ENCODE data around the gene DNM3. TPM values are rescaled to one million over a fixed set of nuclear protein-coding genes. Genes with fewer than 3 reads are reported as not detected.

DNM3 gene
- total and polyA plus RNA-seq, 2 experiments from 2014 or later: 0.11 to 1.4 TPM

- H3K4me1 ChIP-seq (ENCODE audit: insufficient read depth): peaks cover 13% of the 10 kb centered on the region; the same call in 1 of the 2 replicates
- H3K4me2 ChIP-seq (ENCODE audit: unreplicated experiment): peak overlapping the region; percentile 52
- H3F3A ChIP-seq (ENCODE audit: insufficient read depth): peaks cover 5% of the 10 kb centered on the region
- no peaks in the 10 kb centered on the region for H3K36me3 ChIP-seq (ENCODE audit: low read depth)
- H3K27me3 ChIP-seq (replicated peaks; ENCODE audit: insufficient read depth): no peaks in the 10 kb centered on the region
- no peaks in the 10 kb centered on the region for H3K9me2 ChIP-seq (ENCODE audit: insufficient read depth)
- H4K20me1 ChIP-seq (ENCODE audit: insufficient read depth): no peaks in the 10 kb centered on the region
- no peaks in the 10 kb centered on the region for H3K79me2 ChIP-seq (ENCODE audit: insufficient read depth)
- H2AFZ ChIP-seq: no peak overlapping the region
- no peaks in the 10 kb centered on the region for H3K9me3 ChIP-seq (ENCODE audit: low read depth)
- no peak overlapping the region for H3K4me3 ChIP-seq
- peak; percentile 75 for DNase-seq
- in situ Hi-C loops (cut with MboI): no loop called here
- peak overlapping the region; percentile 2; the same call in 1 of the 2 replicates for H3K27ac ChIP-seq
- TF ChIP-seq EZH2 (IDR thresholded peaks at IDR 0.05; ENCODE audit: insufficient read depth, poor library complexity, severe bottlenecking): no peak
- TF ChIP-seq EZH2phosphoT487 (IDR thresholded peaks at IDR 0.05; ENCODE audit: insufficient read depth, low read depth): no peak
- H3K9ac ChIP-seq: no peak overlapping the region
Measured at GRCh38 chr1:171852272-171852671, 11.0 kb downstream of the DNM3 start.

GRCh38 chr1:171855381-171855780, 14.1 kb downstream of the DNM3 start:
- WGBS, 2 experiments (ENCODE audit: low coverage in 1 of 2, low lambda C conversion rate in 2 of 2, missing lambda C conversion rate in 2 of 2): 97 to 100% methylated on average over 1 of the region's 1 CpG
- no peaks in the 10 kb centered on the region for H3K9me3 ChIP-seq (ENCODE audit: low read depth)
- in situ Hi-C loops (cut with MboI): no loop called here
- H3K4me2 ChIP-seq (ENCODE audit: unreplicated experiment): no peak overlapping the region
- H3K9ac ChIP-seq: no peak overlapping the region
- TF ChIP-seq EZH2phosphoT487 (IDR thresholded peaks at IDR 0.05; ENCODE audit: insufficient read depth, low read depth): no peak
- no peak for TF ChIP-seq EZH2 (IDR thresholded peaks at IDR 0.05; ENCODE audit: insufficient read depth, poor library complexity, severe bottlenecking)
- no peak overlapping the region for H2AFZ ChIP-seq
- H3K4me3 ChIP-seq: no peak overlapping the region
- no peaks in the 10 kb centered on the region for H3K79me2 ChIP-seq (ENCODE audit: insufficient read depth)
- no peaks in the 10 kb centered on the region for H4K20me1 ChIP-seq (ENCODE audit: insufficient read depth)
- H3K4me1 ChIP-seq (ENCODE audit: insufficient read depth): peaks cover 13% of the 10 kb centered on the region; the same call in 1 of the 2 replicates
- no peak for DNase-seq
- no peaks in the 10 kb centered on the region for H3K27me3 ChIP-seq (replicated peaks; ENCODE audit: insufficient read depth)
- no peaks in the 10 kb centered on the region for H3K36me3 ChIP-seq (ENCODE audit: low read depth)
- no peak overlapping the region for H3K27ac ChIP-seq
- no peaks in the 10 kb centered on the region for H3K9me2 ChIP-seq (ENCODE audit: insufficient read depth)
- H3F3A ChIP-seq (ENCODE audit: insufficient read depth): peaks cover 5% of the 10 kb centered on the region

- no peak for DNase-seq
- Histone ChIP-seq H3K4me3 (no peak overlapping the region), H3K9me2 (ENCODE audit: insufficient read depth) (no peaks in the 10 kb centered on the region), H3K9me3 (ENCODE audit: low read depth) (no peaks in the 10 kb centered on the region), H3K27ac (no peak overlapping the region), H4K20me1 (ENCODE audit: insufficient read depth) (no peaks in the 10 kb centered on the region), H3K36me3 (ENCODE audit: low read depth) (no peaks in the 10 kb centered on the region), H3F3A (ENCODE audit: insufficient read depth) (no peaks in the 10 kb centered on the region), H3K4me2 (ENCODE audit: unreplicated experiment) (no peak overlapping the region), H3K79me2 (ENCODE audit: insufficient read depth) (no peaks in the 10 kb centered on the region), H3K4me1 (ENCODE audit: insufficient read depth) (no peaks in the 10 kb centered on the region), H3K27me3 (replicated peaks; ENCODE audit: insufficient read depth) (no peaks in the 10 kb centered on the region), H2AFZ (no peak overlapping the region), H3K9ac (no peak overlapping the region)
- in situ Hi-C loops (cut with MboI): no loop called here
- 32 to 42% methylated on average over 3 of the region's 3 CpGs for WGBS, 2 experiments (ENCODE audit: low coverage in 1 of 2, low lambda C conversion rate in 2 of 2, missing lambda C conversion rate in 2 of 2)
- TF ChIP-seq EZH2phosphoT487 (IDR thresholded peaks at IDR 0.05; ENCODE audit: insufficient read depth, low read depth): no peak
- TF ChIP-seq EZH2 (IDR thresholded peaks at IDR 0.05; ENCODE audit: insufficient read depth, poor library complexity, severe bottlenecking): no peak
Measured at GRCh38 chr1:171858696-171859095, 17.4 kb downstream of the DNM3 start.

- Histone ChIP-seq H3K9ac (no peak overlapping the region), H3K27ac (no peak overlapping the region), H3K4me1 (ENCODE audit: insufficient read depth) (no peaks in the 10 kb centered on the region), H2AFZ (no peak overlapping the region), H3K36me3 (ENCODE audit: low read depth) (no peaks in the 10 kb centered on the region), H3K9me3 (ENCODE audit: low read depth) (no peaks in the 10 kb centered on the region), H4K20me1 (ENCODE audit: insufficient read depth) (no peaks in the 10 kb centered on the region), H3K4me3 (no peak overlapping the region), H3K9me2 (ENCODE audit: insufficient read depth) (no peaks in the 10 kb centered on the region), H3K27me3 (replicated peaks; ENCODE audit: insufficient read depth) (no peaks in the 10 kb centered on the region), H3K4me2 (ENCODE audit: unreplicated experiment) (no peak overlapping the region), H3K79me2 (ENCODE audit: insufficient read depth) (no peaks in the 10 kb centered on the region), H3F3A (ENCODE audit: insufficient read depth) (no peaks in the 10 kb centered on the region)
- in situ Hi-C loops (cut with MboI): no loop called here
- WGBS, 2 experiments (ENCODE audit: low coverage in 1 of 2, low lambda C conversion rate in 2 of 2, missing lambda C conversion rate in 2 of 2): 47 to 48% methylated on average over 1 of the region's 1 CpG
- no peak for DNase-seq
- TF ChIP-seq EZH2 (IDR thresholded peaks at IDR 0.05; ENCODE audit: insufficient read depth, poor library complexity, severe bottlenecking) (no peak), EZH2phosphoT487 (IDR thresholded peaks at IDR 0.05; ENCODE audit: insufficient read depth, low read depth) (no peak)
Measured at GRCh38 chr1:171860696-171861095, 19.4 kb downstream of the DNM3 start.

GRCh38 chr1:171863531-171863930, 22.2 kb downstream of the DNM3 start:
- in situ Hi-C loops (cut with MboI): no loop called here

More at GRCh38 chr1:171863531-171863930, 22.2 kb downstream of the DNM3 start:
- no peaks in the 10 kb centered on the region for H3F3A ChIP-seq (ENCODE audit: insufficient read depth)
- no peak overlapping the region for H3K27ac ChIP-seq
- TF ChIP-seq EZH2phosphoT487 (IDR thresholded peaks at IDR 0.05; ENCODE audit: insufficient read depth, low read depth) (no peak), EZH2 (IDR thresholded peaks at IDR 0.05; ENCODE audit: insufficient read depth, poor library complexity, severe bottlenecking) (no peak)
- no peak overlapping the region for H3K4me3 ChIP-seq
- H3K4me2 ChIP-seq (ENCODE audit: unreplicated experiment): no peak overlapping the region
- no peaks in the 10 kb centered on the region for H3K27me3 ChIP-seq (replicated peaks; ENCODE audit: insufficient read depth)
- no peaks in the 10 kb centered on the region for H3K79me2 ChIP-seq (ENCODE audit: insufficient read depth)
- DNase-seq: no peak
- H3K9me2 ChIP-seq (ENCODE audit: insufficient read depth): no peaks in the 10 kb centered on the region
- no peak overlapping the region for H2AFZ ChIP-seq
- no peaks in the 10 kb centered on the region for H4K20me1 ChIP-seq (ENCODE audit: insufficient read depth)
- H3K9ac ChIP-seq: no peak overlapping the region
- no peaks in the 10 kb centered on the region for H3K36me3 ChIP-seq (ENCODE audit: low read depth)
- 86 to 89% methylated on average over 4 of the region's 4 CpGs for whole genome bisulfite sequencing, 2 experiments (ENCODE audit: low coverage in 1 of 2, low lambda C conversion rate in 2 of 2, missing lambda C conversion rate in 2 of 2)
- H3K9me3 ChIP-seq (ENCODE audit: low read depth): no peaks in the 10 kb centered on the region
- no peaks in the 10 kb centered on the region for H3K4me1 ChIP-seq (ENCODE audit: insufficient read depth)

Data from GM23248 (cell line).